AG04449 (cell line): Measurements from ENCODE around the gene TJAP1.
A peak's percentile ranks its signal among the peaks of the same experiment; 100 is the strongest.

Experiments
- CTCF ChIA-PET: fragments of 350-600 bp; formaldehyde crosslinking; extraction: SDS; loops from one replicate; lab custom pipeline; 2021; ENCODE audit warnings: antibody characterized with exemption; lab: Yijun Ruan, JAX
- POLR2A ChIA-PET: fragments of 400-600, 350-600 bp; formaldehyde crosslinking; extraction: SDS; loops from one replicate; lab custom pipeline; 2020; ENCODE audit warnings: antibody characterized with exemption, inconsistent platforms; lab: Yijun Ruan, JAX
- DNase-seq: peaks from one replicate; pipeline ENCODE4 v3.0.0-alpha.2; 2010; ENCODE audit warnings: low read depth, low spot score
- H3K4me3 ChIP-seq: 2 replicates; pipeline ENCODE4 v1.5.1; 2011; ENCODE audit warnings: low read depth, mild to moderate bottlenecking, control low read depth, low read length
- CTCF ChIP-seq: IDR thresholded peaks from one replicate; pipeline ENCODE4 v1.5.1; 2011; ENCODE audit warnings: mild to moderate bottlenecking, moderate library complexity, low read length, control low read depth, inconsistent platforms; ENCODE audit not compliant: insufficient read depth; ENCODE audit errors: missing control alignments

The TJAP1 gene

GRCh38 chr6:43477235-43478007 lies at the start of gene TJAP1:
Gene TJAP1 (plus strand): TSS chr6:43477570. CDS start chr6:43499002, 21,432 bp downstream.
- TF ChIP-seq CTCF: no peak
- POLR2A ChIA-PET: interaction anchor here (0.8 to 1.5 kb wide), 5 partner anchors 12 to 39 kb away, joined by 3 to 5 read pairs (median 4); no protein-coding TSS in a partner anchor
- DNase-seq: no peak
- H3K4me3 ChIP-seq: peak within 1 kb of the TSS; percentile 74
- CTCF ChIA-PET: interaction anchor here (0.6 to 5.2 kb wide), 7 partner anchors 15 to 368 kb away, joined by 3 to 21 read pairs (median 4); no protein-coding TSS in a partner anchor

GRCh38 chr6:43428112-43428570 lies 49.2 kb upstream of the TJAP1 start:
- POLR2A ChIA-PET: interaction anchor here (1.1 to 1.5 kb wide), 2 partner anchors 11 to 59 kb away, joined by 3 to 8 read pairs; partner anchors contain the start of gene ZNF318

GRCh38 chr6:43428874-43429273 lies 48.5 kb upstream of the TJAP1 start:
- H3K4me3 ChIP-seq: peak overlapping the region; percentile 96
- ChIA-PET POLR2A (no interaction called here), CTCF (interaction anchor here (0.9 to 2.4 kb wide), 4 partner anchors 10 to 78 kb away, joined by 3 to 16 read pairs (median 4); no protein-coding TSS in a partner anchor)
- DNase-seq: no peak
- TF ChIP-seq CTCF: no peak

More at GRCh38 chr6:43428112-43428570, 49.2 kb upstream of the TJAP1 start:
- no peak for DNase-seq
- peak overlapping the region; percentile 96 for H3K4me3 ChIP-seq
- TF ChIP-seq CTCF: no peak
- CTCF ChIA-PET: interaction anchor here (0.9 to 2.4 kb wide), 7 partner anchors 10 to 79 kb away, joined by 3 to 16 read pairs (median 5); no protein-coding TSS in a partner anchor

- DNase-seq: no peak
- CTCF ChIA-PET: interaction anchor here (1.0 to 2.6 kb wide), 3 partner anchors 75 to 203 kb away, joined by 4 to 12 read pairs (median 9); partner anchors contain the start of gene DNPH1
- H3K4me3 ChIP-seq: no peak overlapping the region
- POLR2A ChIA-PET: no interaction called here
- TF ChIP-seq CTCF: no peak
These were observed 45.1 kb upstream of the TJAP1 start for GRCh38 chr6:43432009-43432945.

- no peak overlapping the region for H3K4me3 ChIP-seq
- POLR2A ChIA-PET: no interaction called here
- CTCF ChIA-PET: interaction anchor here (1.1 to 2.1 kb wide), 4 partner anchors 21 to 204 kb away, joined by 3 to 12 read pairs (median 3); partner anchors contain the start of gene DNPH1
- DNase-seq: no peak
- TF ChIP-seq CTCF: no peak
These were observed 44.2 kb upstream of the TJAP1 start for GRCh38 chr6:43433148-43433547.
